Measurements from ENCODE around the gene ZNF689. TPM values are rescaled to one million over a fixed set of nuclear protein-coding genes. Genes with fewer than 3 reads are reported as not detected.

ZNF689 gene
- total and polyA plus RNA-seq, 2 of the 13 experiments (the other 11 are each of a cell fraction or from before 2014, with no cell fraction given) = 9.7 to 19.5 TPM

- no peak for ATAC-seq
- intact Hi-C loops (cut with micrococcal nuclease; ENCODE audit: unreplicated experiment) = loop anchor here (10.0 kb wide), 2 partner anchors 130 to 570 kb away; partner anchors contain the start of gene ZNF768
- Histone ChIP-seq H3K9me3 (ENCODE audit: low read length) (no peaks in the 10 kb centered on the region), H3K79me2 (ENCODE audit: insufficient read depth, low read length) (peaks cover 12% of the 10 kb centered on the region), H2AFZ (ENCODE audit: low read length) (no peak overlapping the region), H3K27ac (ENCODE audit: extremely low read length, insufficient read depth, low read length) (no peak overlapping the region), H3K9ac (ENCODE audit: insufficient read depth, low read depth, low read length) (no peak overlapping the region), H4K20me1 (ENCODE audit: insufficient read depth, low read length) (peaks cover 3% of the 10 kb centered on the region; the same call in 1 of the 2 replicates), H3K27me3 (ENCODE audit: control insufficient read depth in 1 of 2, insufficient read depth in 2 of 2, low read length in 2 of 2) (no peaks in the 10 kb centered on the region; a peak in 1 of 5 replicates), H3K4me1 (ENCODE audit: insufficient read depth, low read length) (peaks cover 25% of the 10 kb centered on the region), H3K4me2 (ENCODE audit: low read depth, low read length) (no peak overlapping the region), H3K36me3 (replicated peaks in 1 of 2; ENCODE audit: control insufficient read depth in 1 of 2, insufficient read depth in 2 of 2, low read length in 2 of 2) (peaks cover 7 to 32% of the 10 kb centered on the region in 2 experiments; a peak in 4 of 5 replicates), H3K4me3 (replicated peaks in 1 of 3; ENCODE audit: insufficient read depth in 1 of 3, low read depth in 2 of 3, low read length in 3 of 3) (no peak overlapping the region)
- no peak for FAIRE-seq
- ChIA-PET POLR2A (no interaction called here), CTCF (ENCODE audit: low intra/inter-chr PET ratio, low total read pairs) (no interaction called here)
- no peak for TF ChIP-seq ZBTB3 (CRISPR knock-in tag; IDR thresholded peaks at IDR 0.05; ENCODE audit: borderline replicate concordance, low read depth)
- peak; percentile 62 for TF ChIP-seq AGO2 (optimal IDR thresholded peaks at IDR 0.05; ENCODE audit: low read depth, low read length)
- TF ChIP-seq RBFOX2 (IDR thresholded peaks at IDR 0.05; ENCODE audit: low read depth, low read length) = peak; percentile 62; the same call in 1 of the 2 replicates
- no TSS peak for BruUV-seq (replicated peaks)
- 97% methylated on average over 18 of the region's 18 CpGs for WGBS (ENCODE audit: low lambda C conversion rate)
- no peak for DNase-seq (ENCODE audit: low spot score)
- in situ Hi-C loops (cut with HindIII; ENCODE audit: extremely low pct_ligation_motif_present, low pct_unique_long_range_greater_than_20kb) = loop anchor here (25.0 kb wide), 1 partner anchor 843 kb away; the partner anchor contains the start of genes MAZ, MVP, PAGR1 and PRRT2
Observed at GRCh38 chr16:30654856-30655255, 44.7 kb upstream of the ZNF689 start.

GRCh38 chr16:30652718-30653117, 42.5 kb upstream of the ZNF689 start:
- FAIRE-seq = no peak
- 98% methylated on average over 18 of the region's 18 CpGs for WGBS (ENCODE audit: low lambda C conversion rate)
- Histone ChIP-seq H3K4me1 (ENCODE audit: insufficient read depth, low read length) (peaks cover 26% of the 10 kb centered on the region), H3K9me3 (ENCODE audit: low read length) (no peaks in the 10 kb centered on the region), H2AFZ (ENCODE audit: low read length) (no peak overlapping the region), H3K27ac (ENCODE audit: extremely low read length, insufficient read depth, low read length) (no peak overlapping the region), H3K27me3 (ENCODE audit: control insufficient read depth in 1 of 2, insufficient read depth in 2 of 2, low read length in 2 of 2) (no peaks in the 10 kb centered on the region; a peak in 1 of 5 replicates), H3K79me2 (ENCODE audit: insufficient read depth, low read length) (peaks cover 5% of the 10 kb centered on the region), H3K9ac (ENCODE audit: insufficient read depth, low read depth, low read length) (peak overlapping the region; percentile 89; the same call in 1 of the 2 replicates), H3K4me3 (replicated peaks in 1 of 3; ENCODE audit: insufficient read depth in 1 of 3, low read depth in 2 of 3, low read length in 3 of 3) (no peak overlapping the region; a peak in 1 of 6 replicates), H3K4me2 (ENCODE audit: low read depth, low read length) (peak overlapping the region; percentile 99), H4K20me1 (ENCODE audit: insufficient read depth, low read length) (no peaks in the 10 kb centered on the region), H3K36me3 (replicated peaks in 1 of 2; ENCODE audit: control insufficient read depth in 1 of 2, insufficient read depth in 2 of 2, low read length in 2 of 2) (peaks cover 7 to 32% of the 10 kb centered on the region in 2 experiments; a peak in 4 of 5 replicates)
- POLR2A ChIA-PET = interaction anchor here (2.2 kb wide), 1 partner anchor 94 kb away, joined by 7 read pairs; the partner anchor contains the start of gene ZNF764
- DNase-seq (ENCODE audit: low spot score) = no peak
- CTCF ChIA-PET (ENCODE audit: low intra/inter-chr PET ratio, low total read pairs) = interaction anchor here (1.2 kb wide), 1 partner anchor 24 kb away, joined by 3 read pairs; no protein-coding TSS in a partner anchor
- BruUV-seq (replicated peaks) = no TSS peak
- intact Hi-C loops (cut with micrococcal nuclease; ENCODE audit: unreplicated experiment) = loop anchor here (10.0 kb wide), 2 partner anchors 128 to 568 kb away; partner anchors contain the start of gene ZNF768
- ATAC-seq = no peak
- in situ Hi-C loops (cut with HindIII; ENCODE audit: extremely low pct_ligation_motif_present, low pct_unique_long_range_greater_than_20kb) = loop anchor here (25.0 kb wide), 1 partner anchor 840 kb away; the partner anchor contains the start of genes MAZ, MVP, PAGR1 and PRRT2
- no peak for TF ChIP-seq ZNF589 (CRISPR knock-in tag; conservative IDR thresholded peaks at IDR 0.05)
- no peak for TF ChIP-seq EED (CRISPR knock-in tag; IDR thresholded peaks at IDR 0.05)
- TF ChIP-seq, protein P1, sequence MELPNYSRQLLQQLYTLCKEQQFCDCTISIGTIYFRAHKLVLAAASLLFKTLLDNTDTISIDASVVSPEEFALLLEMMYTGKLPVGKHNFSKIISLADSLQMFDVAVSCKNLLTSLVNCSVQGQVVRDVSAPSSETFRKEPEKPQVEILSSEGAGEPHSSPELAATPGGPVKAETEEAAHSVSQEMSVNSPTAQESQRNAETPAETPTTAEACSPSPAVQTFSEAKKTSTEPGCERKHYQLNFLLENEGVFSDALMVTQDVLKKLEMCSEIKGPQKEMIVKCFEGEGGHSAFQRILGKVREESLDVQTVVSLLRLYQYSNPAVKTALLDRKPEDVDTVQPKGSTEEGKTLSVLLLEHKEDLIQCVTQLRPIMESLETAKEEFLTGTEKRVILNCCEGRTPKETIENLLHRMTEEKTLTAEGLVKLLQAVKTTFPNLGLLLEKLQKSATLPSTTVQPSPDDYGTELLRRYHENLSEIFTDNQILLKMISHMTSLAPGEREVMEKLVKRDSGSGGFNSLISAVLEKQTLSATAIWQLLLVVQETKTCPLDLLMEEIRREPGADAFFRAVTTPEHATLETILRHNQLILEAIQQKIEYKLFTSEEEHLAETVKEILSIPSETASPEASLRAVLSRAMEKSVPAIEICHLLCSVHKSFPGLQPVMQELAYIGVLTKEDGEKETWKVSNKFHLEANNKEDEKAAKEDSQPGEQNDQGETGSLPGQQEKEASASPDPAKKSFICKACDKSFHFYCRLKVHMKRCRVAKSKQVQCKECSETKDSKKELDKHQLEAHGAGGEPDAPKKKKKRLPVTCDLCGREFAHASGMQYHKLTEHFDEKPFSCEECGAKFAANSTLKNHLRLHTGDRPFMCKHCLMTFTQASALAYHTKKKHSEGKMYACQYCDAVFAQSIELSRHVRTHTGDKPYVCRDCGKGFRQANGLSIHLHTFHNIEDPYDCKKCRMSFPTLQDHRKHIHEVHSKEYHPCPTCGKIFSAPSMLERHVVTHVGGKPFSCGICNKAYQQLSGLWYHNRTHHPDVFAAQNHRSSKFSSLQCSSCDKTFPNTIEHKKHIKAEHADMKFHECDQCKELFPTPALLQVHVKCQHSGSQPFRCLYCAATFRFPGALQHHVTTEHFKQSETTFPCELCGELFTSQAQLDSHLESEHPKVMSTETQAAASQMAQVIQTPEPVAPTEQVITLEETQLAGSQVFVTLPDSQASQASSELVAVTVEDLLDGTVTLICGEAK (IDR thresholded peaks at IDR 0.05) = no peak
- TF ChIP-seq, protein P1 (CRISPR knock-in tag; IDR thresholded peaks at IDR 0.05) = no peak
- TF ChIP-seq ZNF570 (CRISPR knock-in tag; IDR thresholded peaks at IDR 0.05; ENCODE audit: borderline replicate concordance) = no peak
- no peak for TF ChIP-seq SKI (IDR thresholded peaks at IDR 0.05; ENCODE audit: partially characterized antibody)

Data from HepG2 (cell line).